Measurements from ENCODE around the gene FLT4.

FLT4 gene

GRCh38 chr5:180643191-180643851 is 6.1 kb downstream of the FLT4 start:
- in situ Hi-C loops (cut with MboI; ENCODE audit: low sequenced_read_pairs): no loop called here

GRCh38 chr5:180642779-180643178 is 6.6 kb downstream of the FLT4 start:
- in situ Hi-C loops (cut with MboI; ENCODE audit: low sequenced_read_pairs): no loop called here

DNA sequence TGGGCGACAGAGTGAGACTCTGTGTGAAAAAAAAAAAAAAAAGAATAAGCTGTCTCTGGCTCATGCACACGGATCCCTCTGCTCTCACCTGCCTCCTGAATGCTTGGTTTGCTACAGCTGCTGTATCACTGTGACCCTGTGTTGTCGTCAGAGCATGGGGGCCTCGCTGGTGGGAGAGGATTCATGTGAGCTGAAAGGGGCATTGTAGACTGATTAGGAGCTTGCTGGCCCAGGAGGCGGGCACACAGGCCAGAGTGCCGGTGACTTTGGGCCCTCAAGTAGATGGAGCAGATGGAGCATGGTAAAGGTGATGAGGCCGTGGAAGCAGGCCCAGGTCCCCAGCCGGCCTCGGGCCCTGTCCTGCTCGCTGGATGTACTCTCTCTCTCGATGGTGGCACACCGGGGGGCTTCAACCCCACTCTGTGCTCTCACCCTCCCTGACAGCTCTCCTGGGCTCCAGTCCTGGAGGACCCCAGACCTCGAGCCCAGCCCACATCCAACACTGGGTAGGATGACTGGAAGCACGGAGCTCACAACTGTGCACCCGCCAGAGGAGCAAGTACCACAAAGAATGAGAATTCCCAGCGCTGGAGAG is 7.1 kb downstream of the FLT4 start:
- in situ Hi-C loops (cut with MboI; ENCODE audit: low sequenced_read_pairs): no loop called here

DNA sequence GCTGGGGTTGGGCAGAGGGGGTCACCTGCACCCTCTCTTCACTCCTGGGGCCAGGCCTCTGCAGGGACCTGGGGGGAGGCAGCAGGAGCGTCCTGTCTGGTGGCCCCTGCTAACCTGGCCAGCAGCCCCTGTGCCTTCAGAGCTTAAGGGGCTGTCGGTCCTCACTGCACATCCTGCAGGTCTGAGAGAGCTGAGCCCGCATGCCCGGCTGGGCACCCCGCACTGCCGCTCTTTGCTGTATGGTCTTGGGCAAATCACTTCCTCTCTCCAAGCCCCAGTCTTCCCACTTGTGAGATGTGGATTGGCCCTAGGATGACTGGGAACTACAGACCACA is 7.9 kb downstream of the FLT4 start:
- in situ Hi-C loops (cut with MboI; ENCODE audit: low sequenced_read_pairs): no loop called here

GRCh38 chr5:180640861-180641565 is 8.4 kb downstream of the FLT4 start:
- in situ Hi-C loops (cut with MboI; ENCODE audit: low sequenced_read_pairs): no loop called here

GRCh38 chr5:180640611-180640860 is 8.9 kb downstream of the FLT4 start:
- in situ Hi-C loops (cut with MboI; ENCODE audit: low sequenced_read_pairs): no loop called here

- in situ Hi-C loops (cut with MboI; ENCODE audit: low sequenced_read_pairs): no loop called here
Measured at GRCh38 chr5:180639741-180640610, 9.4 kb downstream of the FLT4 start.

- in situ Hi-C loops (cut with MboI; ENCODE audit: low sequenced_read_pairs): no loop called here
Measured at GRCh38 chr5:180639287-180639686, 10.1 kb downstream of the FLT4 start.

GRCh38 chr5:180637962-180638680 is 11.3 kb downstream of the FLT4 start:
- in situ Hi-C loops (cut with MboI; ENCODE audit: low sequenced_read_pairs): no loop called here

GRCh38 chr5:180636403-180637075 is 12.9 kb downstream of the FLT4 start:
- in situ Hi-C loops (cut with MboI; ENCODE audit: low sequenced_read_pairs): no loop called here

- in situ Hi-C loops (cut with MboI; ENCODE audit: low sequenced_read_pairs): no loop called here
Measured at GRCh38 chr5:180636016-180636402, 13.4 kb downstream of the FLT4 start.

GRCh38 chr5:180633283-180634177 is 15.9 kb downstream of the FLT4 start:
- in situ Hi-C loops (cut with MboI; ENCODE audit: low sequenced_read_pairs): no loop called here

DNA sequence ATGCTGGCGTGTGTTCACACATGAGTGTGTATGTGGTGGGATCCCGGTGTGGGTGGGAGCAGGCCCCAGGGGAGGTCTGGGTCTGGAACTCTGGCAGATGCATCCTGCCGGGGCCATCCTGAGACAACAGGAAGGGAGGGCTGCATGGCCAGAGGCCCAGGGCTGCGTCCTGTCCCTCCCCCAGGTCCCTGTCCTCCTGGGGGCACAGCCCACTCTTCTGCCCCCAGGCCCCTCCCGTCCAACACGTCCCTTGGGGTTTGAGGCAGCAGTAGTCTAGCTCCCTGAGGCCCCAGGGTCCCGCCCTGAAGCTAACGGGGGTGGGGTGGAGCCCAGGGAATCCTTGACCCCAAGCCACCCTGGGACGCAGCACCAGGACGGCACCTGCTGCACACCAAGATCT is 16.6 kb downstream of the FLT4 start:
- in situ Hi-C loops (cut with MboI; ENCODE audit: low sequenced_read_pairs): no loop called here

DNA sequence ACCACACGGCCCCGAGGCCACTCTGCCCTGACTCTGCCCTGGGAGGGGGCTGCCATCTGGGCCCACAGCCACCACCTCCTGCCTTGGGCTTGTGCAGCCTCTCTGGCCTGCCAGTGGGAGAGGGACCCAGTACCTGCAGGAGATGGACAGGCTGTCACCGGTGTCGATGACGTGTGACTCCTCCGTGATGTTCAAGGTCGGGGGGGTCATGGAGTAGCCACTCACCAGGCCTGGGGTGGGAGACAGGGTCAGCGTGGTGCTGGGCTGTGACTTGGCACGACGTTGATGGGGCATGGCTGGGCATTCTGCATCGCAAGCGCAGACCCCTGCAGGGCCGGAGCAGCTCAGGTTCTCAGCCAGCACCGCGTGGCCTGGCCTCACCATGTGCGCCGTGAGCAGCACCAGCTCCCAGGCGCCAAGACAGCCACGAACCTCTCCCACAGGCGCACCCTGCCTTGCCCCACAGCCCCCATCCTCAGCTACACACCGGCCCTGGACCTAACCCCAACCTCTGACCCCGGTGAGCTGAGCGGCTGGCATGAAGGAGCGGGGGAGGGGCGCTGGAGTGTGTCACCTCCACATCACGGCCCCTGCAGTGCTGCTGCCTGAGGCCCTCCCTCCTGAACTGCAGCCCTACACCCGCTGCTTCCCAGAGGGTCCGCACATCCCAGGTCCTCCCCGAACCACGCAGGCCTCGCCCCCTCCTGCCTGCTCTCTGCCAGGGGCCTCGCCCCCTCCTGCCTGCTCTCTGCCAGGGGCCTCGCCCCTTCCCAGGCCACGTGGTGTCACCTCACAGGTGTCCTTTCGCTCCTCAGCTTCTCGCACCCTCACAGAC is 17.6 kb downstream of the FLT4 start:
- in situ Hi-C loops (cut with MboI; ENCODE audit: low sequenced_read_pairs): no loop called here

DNA sequence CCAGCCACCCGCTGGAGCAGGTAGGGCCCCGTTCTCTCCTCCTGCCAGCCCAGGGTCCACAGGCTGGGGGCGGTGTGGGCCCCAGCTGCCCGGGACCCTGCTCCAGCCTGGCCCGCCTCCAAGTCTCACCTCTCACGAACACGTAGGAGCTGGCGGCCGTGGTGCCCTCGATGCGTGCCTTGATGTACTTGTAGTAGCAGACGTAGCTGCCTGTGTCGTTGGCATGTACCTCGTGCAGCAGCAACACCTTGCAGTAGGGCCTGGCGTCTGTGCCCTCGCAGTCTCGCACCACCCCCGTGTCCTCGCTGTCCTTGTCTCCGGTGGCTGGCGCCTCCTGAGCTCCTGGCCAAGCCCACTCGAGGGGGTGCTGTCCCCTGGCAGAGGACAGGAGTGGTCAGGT is 19.0 kb downstream of the FLT4 start:
- in situ Hi-C loops (cut with MboI; ENCODE audit: low sequenced_read_pairs): no loop called here

DNA sequence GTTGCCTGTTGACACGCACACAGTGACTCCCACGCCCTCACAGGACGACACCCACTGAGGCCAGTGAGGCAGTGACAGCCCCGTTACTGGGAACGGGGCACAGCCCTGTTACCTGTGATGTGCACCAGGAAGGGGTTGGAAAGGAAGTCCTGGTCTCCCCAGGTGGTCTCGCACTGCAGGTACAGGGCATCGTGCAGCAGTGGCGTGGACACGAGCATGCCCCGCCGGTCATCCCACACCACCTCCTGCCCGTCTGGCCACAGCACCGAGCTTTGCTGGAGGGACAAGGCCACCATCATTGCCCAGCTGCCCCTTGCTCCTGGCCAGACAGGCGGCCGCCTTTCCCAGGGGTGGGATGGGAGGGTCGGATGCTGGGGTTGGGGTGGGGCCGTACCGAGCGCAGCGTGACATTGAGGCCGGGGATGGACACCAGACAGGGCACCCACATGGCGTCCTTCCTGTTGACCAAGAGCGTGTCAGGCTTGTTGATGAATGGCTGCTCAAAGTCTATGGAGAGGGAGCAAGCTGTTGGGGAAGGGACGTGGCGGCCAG is 19.5 kb downstream of the FLT4 start:
- in situ Hi-C loops (cut with MboI; ENCODE audit: low sequenced_read_pairs): no loop called here

GRCh38 chr5:180628827-180629750 is 20.3 kb downstream of the FLT4 start:
- in situ Hi-C loops (cut with MboI; ENCODE audit: low sequenced_read_pairs): no loop called here
